ENCODE data around the gene VSX2.

DNA sequence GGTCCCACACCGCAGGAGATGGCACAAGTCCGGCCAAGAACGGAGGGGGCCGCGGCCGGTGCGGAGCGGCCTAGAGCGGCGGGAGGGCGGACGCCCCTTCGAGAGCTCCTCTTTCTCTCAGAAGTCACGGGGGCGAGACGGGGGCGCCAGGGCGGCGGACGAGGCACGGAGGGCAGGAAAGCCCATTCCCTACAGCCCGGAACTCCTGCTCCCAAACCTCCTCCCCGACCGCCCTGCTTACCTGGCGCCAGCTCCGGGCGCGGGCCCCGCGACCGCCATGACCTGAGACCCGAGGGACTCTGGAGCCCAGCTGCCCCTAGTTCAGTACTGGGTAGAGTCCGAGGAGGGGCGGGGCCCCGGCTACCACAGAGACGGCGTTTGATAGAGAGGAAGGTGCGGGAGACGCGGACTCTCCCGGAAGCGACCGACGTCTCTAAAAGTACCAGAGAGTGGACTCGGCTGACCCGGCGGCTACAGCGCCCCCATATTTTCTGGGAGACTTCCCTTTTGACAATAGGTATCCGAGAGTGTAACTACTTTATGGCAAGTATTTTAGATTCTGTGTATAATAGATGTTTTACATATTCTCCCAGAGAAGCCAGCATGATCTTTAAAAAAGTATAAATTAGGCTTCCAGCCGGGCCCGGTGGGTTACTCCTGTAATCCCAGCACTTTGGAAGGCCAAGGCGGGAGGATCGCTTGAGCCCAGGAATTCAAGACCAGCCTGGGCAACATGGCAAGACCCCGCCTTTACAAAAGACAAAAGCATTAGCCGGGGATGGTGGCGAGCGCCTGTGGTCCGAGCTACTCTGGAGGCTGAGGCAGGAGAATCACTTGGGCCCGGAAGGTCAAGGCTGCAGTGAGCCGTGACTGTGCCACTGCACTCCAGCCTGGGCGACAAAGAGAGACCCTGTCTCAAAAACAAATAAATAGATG is 63.7 kb downstream of the VSX2 start, which contains the start of gene ABCD4:
- TF ChIP-seq, protein P1, sequence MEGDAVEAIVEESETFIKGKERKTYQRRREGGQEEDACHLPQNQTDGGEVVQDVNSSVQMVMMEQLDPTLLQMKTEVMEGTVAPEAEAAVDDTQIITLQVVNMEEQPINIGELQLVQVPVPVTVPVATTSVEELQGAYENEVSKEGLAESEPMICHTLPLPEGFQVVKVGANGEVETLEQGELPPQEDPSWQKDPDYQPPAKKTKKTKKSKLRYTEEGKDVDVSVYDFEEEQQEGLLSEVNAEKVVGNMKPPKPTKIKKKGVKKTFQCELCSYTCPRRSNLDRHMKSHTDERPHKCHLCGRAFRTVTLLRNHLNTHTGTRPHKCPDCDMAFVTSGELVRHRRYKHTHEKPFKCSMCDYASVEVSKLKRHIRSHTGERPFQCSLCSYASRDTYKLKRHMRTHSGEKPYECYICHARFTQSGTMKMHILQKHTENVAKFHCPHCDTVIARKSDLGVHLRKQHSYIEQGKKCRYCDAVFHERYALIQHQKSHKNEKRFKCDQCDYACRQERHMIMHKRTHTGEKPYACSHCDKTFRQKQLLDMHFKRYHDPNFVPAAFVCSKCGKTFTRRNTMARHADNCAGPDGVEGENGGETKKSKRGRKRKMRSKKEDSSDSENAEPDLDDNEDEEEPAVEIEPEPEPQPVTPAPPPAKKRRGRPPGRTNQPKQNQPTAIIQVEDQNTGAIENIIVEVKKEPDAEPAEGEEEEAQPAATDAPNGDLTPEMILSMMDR (IDR thresholded peaks at IDR 0.05) = peak in 1 of 4 experiments; percentile 21
- peak; percentile 37 to 85 (median 80) for TF ChIP-seq POLR2AphosphoS5 (IDR thresholded peaks at IDR 0.05)
- peak; percentile 36 to 68 for TF ChIP-seq POLR2A (IDR thresholded peaks at IDR 0.05)

All from sigmoid colon (tissue), 4 donors.